HG03196 (cell line): Measurements from ENCODE around the gene CAGE1.

ENCODE experiments used
- ATAC-seq: cut with Tn5 transposase; IDR thresholded peaks from one replicate; pipeline ENCODE4 v1.9.1; 2021; ENCODE audit not compliant: unreplicated experiment

The CAGE1 gene

DNA sequence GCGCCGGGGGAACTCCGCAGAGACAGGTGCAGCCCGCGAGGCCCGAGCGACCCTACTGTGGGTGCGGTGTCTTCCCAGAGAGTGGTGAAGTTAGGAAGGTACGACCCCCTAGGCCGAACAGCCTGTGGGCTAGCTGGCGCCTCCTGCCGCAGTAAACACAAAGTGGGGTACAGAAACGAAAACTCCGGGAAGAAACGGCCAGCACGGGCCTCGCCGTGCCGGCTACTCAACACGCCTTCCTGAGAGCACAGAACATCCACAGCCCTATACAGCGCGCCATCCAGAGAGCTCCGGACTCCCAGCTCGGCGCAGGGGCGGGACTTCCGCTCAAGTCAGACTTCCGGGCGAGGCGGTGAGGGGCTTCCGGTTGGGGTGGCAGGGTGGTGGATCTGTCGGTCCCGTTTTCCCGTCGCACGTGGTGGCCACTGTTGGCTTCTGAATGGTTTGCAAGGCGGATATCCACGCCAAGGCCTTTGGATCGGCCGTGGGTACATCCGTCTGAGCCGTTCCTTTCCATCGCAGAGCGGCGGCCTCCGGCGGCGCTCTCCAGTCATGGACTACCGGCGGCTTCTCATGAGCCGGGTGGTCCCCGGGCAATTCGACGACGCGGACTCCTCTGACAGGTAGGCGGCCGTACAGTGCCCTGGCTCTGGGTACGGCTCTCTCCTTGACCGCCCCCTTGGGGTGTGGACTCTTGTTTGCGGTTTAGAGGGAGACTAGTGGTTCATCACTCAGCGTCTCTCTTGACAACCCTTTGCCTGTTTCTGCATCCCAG lies at the start of gene CAGE1, which contains the start of gene RIOK1:
CAGE1 (minus strand) TSS at position 292 of the 775 bp plus-strand sequence. CDS start 2,569 bp downstream, outside the sequence.
RIOK1 (plus strand) TSS at position 358 of the 775 bp plus-strand sequence; CDS start at position 553, 195 bp downstream.
- ATAC-seq, result peak; percentile 98

DNA sequence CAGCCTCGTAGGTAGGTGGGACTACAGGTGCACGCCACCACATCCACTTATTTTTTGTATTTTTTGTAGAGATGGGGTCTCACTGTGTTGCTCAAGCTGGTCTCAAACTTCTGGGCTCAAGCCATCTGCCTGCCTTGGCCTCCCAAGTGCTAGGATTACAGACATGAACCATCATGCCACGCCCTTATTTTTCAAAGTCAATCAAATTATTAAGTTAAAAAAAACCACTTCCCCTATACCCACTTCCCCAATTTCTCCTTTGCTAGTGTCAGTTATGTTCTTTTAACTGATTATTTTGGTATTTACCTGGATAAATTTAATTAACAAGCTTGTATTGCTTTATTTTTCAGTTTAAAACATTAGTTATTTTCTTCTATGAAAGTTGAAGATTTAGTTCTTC lies 49.7 kb upstream of the CAGE1 start:
- ATAC-seq, result no peak

DNA sequence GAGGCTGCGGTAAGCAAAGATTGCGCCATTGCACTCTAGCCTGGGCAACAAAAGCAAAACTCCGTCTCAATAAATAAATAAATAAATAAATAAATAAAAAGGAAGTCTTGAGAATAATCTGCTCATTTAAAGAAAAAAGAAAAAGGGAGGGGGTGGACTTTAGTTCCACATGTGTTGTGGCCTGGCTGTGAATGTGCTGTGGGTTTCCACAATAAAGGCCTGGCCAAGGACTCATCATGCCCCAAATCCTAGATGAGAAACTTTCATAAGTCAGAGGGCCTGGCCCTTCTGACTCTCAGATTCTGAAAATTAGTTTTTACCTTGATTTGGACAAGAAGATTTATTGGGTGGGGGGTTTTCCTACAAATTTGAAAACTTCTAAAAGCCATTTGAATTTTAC lies 48.5 kb upstream of the CAGE1 start:
- ATAC-seq, result no peak

DNA sequence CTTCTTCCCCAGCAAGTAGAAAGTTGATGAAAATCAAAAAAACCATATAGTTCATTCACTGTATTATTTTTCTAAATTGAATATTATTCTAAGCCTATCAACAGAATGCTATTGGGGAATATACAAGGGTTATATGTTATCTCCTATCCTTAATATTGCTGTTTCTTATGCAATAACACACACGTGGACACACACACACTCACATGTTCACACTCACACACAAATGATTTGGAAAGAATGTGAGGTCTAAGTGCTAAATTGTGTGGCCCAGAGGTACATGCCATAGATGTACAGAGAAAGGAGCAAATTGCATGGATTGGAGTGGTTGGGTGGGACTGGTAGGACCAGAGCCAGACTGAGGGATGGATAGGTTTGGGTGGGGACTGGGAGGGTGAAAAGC lies 45.1 kb upstream of the CAGE1 start:
- ATAC-seq, result no peak

- ATAC-seq, result no peak
Measured at GRCh38 chr6:7433121-7433617, 43.6 kb upstream of the CAGE1 start.

- ATAC-seq, result no peak
Measured at GRCh38 chr6:7432391-7433120, 43.0 kb upstream of the CAGE1 start.

DNA sequence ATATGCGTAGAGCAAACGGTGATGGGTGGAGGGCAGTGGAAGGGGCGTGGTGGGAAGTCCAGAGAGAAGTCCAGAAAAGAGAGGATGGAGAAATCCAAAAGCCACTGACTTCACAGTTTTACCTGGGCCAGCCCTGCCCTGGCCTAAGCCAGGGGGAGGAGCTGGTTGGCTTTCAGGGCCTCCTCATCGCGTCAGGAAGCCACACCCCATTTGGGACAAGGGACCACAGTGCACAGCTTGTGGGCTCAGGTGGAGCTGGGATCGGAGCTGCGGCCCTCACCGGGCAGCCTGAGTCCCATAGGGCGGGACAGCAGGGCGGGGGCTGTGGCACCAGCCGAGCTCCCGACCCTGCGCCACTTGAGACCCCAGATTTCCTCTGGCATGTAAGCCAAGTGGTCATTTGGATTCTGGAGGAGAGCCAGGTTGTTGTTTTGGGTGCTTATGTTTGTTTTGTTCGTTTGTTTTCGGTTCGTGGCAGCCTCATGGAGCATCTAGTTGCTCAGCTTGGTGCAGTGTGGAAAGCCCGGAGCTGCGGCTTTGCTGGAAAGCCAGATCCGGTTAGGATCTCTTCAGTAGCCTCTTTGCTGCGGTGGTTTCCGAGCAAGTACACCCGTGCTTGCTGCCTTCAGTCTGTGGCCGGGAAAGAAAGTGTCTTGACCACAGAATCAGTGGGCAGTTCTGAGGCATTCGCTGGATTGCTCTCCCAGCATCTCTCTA lies 42.3 kb upstream of the CAGE1 start:
- ATAC-seq, result no peak

- no peak for ATAC-seq
Measured at GRCh38 chr6:7431313-7431673, 41.8 kb upstream of the CAGE1 start.

- ATAC-seq, result no peak
Measured at GRCh38 chr6:7426447-7427169, 37.1 kb upstream of the CAGE1 start.

DNA sequence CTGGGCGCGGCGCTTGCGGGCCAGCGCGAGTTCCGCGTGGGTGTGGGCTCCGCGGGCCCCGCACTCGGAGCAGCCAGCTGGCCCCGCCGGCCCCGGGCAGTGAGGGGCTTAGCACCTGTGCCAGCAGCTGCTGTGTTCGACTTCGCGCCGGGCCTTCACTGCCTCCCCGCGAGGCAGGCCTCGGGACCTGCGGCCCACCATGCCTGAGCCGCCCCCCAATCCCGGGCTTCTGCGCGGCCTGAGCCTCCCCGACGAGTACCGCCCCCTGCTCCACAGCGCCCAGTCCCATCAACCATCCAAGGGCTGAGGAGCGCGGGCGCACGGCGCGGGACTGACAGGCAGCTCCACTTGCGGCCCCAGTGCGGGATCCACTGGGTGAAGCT lies 36.3 kb upstream of the CAGE1 start:
- no peak for ATAC-seq

- ATAC-seq, result no peak
Measured at GRCh38 chr6:7424967-7425807, 35.6 kb upstream of the CAGE1 start.

DNA sequence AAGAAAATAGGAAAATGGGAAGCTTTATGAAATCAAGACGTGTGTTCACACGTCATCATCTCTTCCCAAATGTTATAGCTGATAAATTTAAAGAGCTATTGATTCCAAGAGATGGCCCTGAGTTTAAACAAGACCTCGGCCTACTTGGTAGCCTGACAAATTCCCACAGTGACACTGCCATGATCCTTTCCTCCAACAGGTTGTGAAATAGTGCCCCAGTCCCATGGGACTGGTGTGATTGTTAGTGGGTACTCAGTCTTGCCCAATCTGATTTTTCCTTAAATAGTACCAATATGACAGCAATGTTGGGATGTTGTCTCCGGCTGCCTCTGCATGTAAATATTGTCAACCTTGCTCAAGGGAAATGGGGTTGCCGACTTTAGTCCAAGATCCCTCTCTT lies 34.5 kb upstream of the CAGE1 start:
- ATAC-seq, result no peak

- no peak for ATAC-seq
Measured at GRCh38 chr6:7421066-7421465, 31.5 kb upstream of the CAGE1 start.

GRCh38 chr6:7419065-7419464 lies 29.5 kb upstream of the CAGE1 start:
- ATAC-seq, result no peak

DNA sequence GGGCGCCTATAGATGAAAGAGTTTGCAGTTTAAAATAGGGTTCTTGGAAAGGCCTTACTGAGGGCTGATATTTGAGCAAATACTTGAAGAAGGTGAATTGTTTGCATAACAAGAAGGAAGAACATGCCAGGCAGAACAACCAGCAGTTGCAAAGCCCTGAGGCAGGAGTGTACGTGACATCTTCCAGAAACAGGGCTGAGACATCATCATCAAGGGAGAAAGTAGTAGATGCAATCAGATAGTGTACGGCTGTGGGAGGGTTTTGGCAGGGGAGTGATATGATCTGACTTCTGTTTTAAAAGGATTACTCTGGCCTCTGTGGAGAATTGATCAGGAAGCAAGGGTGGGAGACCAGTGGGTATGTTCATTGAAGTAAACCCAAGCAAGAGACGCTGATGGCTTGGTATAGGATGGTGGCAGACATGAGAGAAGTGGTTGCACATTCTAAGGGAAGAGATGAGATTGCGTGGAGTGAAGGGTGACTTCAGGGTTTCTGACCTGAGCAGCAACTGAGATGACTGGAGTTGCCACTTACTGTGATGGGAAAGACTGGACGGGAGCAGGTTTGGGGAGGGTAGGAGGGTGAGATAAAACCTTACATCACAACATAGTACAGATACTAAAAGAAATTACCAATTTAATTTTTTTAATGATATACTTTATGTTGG lies 28.8 kb upstream of the CAGE1 start:
- ATAC-seq, result no peak

DNA sequence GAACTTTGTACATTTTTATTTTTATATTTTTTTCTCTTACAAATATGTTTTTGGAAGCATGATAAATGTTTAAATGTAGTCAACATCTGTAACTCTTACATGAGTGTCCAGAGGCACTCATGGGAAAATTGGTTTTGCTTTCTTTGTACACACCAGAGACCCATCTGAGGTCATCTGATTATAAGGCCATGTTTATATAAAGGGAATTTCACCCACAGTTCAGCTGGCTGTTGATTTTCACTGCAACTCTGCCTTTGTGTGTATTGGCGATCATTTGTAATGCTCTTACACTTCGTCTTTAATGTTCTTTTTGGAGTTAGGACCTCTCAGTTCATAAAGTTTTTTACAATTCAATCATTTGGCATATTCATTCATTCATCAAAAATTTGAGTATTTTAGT lies 28.1 kb upstream of the CAGE1 start:
- ATAC-seq, result no peak

GRCh38 chr6:7414811-7415210 lies 25.3 kb upstream of the CAGE1 start:
- ATAC-seq, result no peak

GRCh38 chr6:7413151-7413823 lies 23.7 kb upstream of the CAGE1 start:
- ATAC-seq, result no peak

DNA sequence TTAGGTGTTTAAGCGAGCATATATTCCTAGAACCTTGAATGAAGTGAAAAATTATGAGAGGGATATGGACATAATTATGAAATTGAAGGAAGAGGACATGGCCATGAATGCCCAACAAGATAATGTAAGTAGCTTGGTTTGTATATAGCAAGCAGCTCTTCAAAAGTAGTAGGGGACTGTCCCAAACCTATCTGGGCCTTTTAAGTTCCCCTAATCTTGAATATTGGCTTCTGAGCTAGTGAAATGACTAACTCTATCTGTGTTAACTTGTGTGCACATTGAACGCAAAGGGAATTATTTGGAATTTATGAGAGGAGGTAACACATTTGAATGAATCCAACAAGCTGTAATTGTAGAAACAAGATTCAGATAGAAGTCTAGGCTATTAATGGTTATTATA lies 21.8 kb upstream of the CAGE1 start:
- no peak for ATAC-seq
